ENCODE results near the gene ABCA5. TPM values are rescaled to one million over a fixed set of nuclear protein-coding genes. Genes with fewer than 3 reads are reported as not detected.

Gene ABCA5
- total RNA-seq, 4 donors from 2014 or later: 32.9 to 61.6 (median 49.2) TPM

DNA sequence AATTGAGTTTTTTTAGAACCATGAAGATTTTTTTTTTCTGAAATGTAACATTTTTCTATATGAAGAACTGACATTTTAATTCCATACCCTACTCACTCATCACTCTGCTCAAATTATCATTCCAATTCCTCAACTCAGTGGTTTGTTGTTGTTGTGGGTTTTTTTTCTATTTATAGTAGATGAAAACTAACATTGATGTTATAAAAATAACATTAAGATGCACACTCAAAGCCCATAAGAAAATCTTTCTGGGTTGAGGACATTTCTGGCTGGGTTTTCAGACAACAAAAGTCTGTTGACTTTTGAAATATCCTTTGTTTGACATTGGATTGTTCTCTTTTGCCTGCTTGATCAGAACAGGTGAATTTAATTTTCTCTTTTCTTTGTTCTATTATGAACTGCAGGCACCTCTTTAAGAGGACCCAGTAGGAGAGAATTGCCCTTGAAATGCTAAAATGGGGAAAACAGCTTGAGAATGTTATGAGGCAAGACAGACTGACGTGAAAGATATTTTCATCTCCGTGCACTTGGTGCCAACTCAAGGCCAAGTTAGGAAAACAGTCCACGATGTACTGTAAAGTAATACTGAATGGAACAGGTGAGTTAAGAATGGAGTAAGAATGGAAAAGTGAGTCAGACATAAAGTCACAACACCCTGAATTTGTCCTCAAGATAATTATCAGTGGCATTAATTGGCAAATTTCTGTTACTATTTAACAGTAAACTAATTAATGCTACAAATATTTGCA, 16.1 kb upstream of the ABCA5 start:
- TF ChIP-seq, protein P1, sequence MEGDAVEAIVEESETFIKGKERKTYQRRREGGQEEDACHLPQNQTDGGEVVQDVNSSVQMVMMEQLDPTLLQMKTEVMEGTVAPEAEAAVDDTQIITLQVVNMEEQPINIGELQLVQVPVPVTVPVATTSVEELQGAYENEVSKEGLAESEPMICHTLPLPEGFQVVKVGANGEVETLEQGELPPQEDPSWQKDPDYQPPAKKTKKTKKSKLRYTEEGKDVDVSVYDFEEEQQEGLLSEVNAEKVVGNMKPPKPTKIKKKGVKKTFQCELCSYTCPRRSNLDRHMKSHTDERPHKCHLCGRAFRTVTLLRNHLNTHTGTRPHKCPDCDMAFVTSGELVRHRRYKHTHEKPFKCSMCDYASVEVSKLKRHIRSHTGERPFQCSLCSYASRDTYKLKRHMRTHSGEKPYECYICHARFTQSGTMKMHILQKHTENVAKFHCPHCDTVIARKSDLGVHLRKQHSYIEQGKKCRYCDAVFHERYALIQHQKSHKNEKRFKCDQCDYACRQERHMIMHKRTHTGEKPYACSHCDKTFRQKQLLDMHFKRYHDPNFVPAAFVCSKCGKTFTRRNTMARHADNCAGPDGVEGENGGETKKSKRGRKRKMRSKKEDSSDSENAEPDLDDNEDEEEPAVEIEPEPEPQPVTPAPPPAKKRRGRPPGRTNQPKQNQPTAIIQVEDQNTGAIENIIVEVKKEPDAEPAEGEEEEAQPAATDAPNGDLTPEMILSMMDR (IDR thresholded peaks at IDR 0.05): no peak
- ATAC-seq (ENCODE audit: low FRiP score): no peak
- DNase-seq (ENCODE audit: low spot score): no peak

DNA sequence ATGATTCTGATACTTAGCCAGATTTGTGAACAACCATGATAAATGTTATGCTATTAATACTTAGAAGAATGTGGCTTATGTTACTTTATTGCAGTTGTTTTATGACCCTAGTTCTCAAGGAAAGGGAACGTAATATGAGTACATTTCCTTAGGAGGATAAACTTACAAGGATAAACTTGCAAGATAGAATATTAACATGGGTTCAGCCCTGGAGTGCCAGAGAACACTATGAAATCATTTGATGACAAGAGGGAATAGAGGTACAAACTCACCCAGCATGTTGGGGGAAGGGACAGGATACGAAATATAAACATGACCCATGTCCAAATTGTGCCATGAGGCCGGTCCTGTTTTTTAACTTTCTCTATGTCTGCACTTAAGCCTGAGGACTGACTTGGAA, 13.0 kb upstream of the ABCA5 start:
- no peak for ATAC-seq (ENCODE audit: low FRiP score)
- DNase-seq (ENCODE audit: low spot score): no peak
- TF ChIP-seq, protein P1 (IDR thresholded peaks at IDR 0.05): no peak

DNA sequence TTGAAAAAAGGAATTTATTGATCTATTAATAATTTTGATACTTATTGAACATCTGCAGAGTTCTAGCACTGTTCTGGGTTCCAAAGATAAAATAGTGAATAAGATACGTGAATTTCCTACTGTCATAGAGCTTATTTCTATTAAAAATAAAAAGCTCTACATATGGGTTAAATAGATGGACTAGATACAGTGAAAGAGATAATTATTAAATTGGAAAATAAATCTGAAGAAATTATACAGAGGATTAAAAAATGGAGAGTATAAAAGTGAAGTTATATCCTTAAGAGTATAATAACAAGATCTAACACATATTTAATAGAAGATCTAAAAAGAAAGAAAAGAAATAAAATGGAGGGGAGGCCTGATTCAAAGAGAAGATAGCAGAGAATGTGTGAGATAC, 10.1 kb upstream of the ABCA5 start:
- TF ChIP-seq, protein P1 (IDR thresholded peaks at IDR 0.05): no peak
- ATAC-seq (ENCODE audit: low FRiP score): no peak
- no peak for DNase-seq (ENCODE audit: low spot score)

DNA sequence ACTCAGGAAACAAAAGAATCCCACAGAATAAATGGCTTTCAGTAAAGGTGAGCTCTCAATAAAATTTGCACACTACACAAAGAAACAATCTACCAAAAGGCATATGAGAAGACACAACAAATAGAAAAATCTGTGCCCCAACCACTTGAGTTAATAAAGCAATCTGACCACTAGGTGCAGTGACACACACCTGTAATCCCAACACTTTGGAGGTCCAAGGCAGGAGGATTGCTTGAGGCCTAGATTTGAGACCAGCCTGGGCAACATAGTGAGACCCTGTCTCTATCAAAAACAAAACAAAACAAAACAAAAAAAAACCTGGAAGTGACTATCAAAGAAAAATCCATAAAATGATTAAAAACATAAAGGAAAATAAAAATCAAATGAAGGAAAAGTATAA, 9.6 kb upstream of the ABCA5 start:
- TF ChIP-seq, protein P1 (IDR thresholded peaks at IDR 0.05): no peak
- ATAC-seq (ENCODE audit: low FRiP score) (no peak), DNase-seq (ENCODE audit: low spot score) (no peak)

DNA sequence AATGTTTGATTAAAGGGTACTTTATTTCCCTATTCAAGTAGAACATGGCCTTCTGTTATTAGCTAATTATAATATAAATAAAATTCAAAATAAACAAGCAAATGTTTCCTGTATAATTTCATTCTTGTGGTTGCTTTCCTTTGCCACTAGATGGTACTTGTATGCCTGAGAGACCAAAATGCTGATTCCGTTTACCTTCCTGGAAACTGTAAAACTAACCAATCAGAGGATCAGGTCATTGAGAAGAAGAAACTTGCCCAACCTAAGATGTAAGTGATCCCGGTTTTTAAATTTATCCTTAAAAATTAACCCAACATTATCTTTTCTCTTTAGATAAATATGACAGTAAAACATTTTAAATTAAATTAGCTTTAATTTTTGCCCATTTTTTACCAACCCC, 8.1 kb upstream of the ABCA5 start:
- ATAC-seq (ENCODE audit: low FRiP score) (no peak), DNase-seq (ENCODE audit: low spot score) (no peak)
- TF ChIP-seq, protein P1 (IDR thresholded peaks at IDR 0.05): no peak

DNA sequence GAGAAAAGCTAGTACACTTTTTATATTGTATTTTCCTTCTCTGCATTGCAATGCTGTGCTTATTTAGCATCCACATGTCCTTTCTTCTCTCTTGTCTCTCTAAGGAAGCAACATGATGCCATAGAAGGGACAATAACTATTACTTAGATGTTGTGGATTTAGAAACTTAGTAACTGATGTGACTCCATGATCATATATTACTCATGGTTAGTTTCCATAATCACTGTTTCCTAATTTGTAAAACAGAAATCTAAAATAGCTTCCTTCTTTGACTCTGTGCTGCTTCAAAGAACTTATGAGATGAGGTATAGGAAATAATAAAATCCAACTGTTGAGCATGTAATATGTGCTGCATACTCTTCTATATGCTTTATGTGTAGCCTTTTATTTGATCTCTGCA, 6.6 kb upstream of the ABCA5 start:
- no peak for ATAC-seq (ENCODE audit: low FRiP score)
- TF ChIP-seq, protein P1 (IDR thresholded peaks at IDR 0.05): no peak
- DNase-seq (ENCODE audit: low spot score): no peak

DNA sequence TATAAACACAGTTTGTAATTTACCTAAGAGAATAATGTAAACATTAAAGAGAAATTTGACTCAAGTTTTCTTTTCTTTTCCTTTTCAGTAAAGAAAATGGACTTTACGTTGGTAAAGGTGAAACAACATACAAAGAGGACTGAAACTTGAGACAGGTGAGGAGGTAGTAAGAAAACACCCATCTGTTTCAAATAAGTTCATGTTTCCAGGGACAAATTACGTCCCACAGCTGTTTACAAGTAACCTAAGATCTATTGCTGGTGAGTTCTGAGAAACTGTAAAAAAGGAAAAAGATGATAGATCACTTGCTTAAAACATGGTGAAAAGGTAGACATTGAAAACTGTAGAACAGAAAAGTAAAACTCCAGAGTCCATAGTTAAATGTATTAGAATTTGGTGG, 4.8 kb upstream of the ABCA5 start:
- TF ChIP-seq, protein P1 (IDR thresholded peaks at IDR 0.05): no peak
- no peak for ATAC-seq (ENCODE audit: low FRiP score)
- DNase-seq (ENCODE audit: low spot score): no peak
